ENCODE measurements around the gene MSTN.

MSTN gene

DNA sequence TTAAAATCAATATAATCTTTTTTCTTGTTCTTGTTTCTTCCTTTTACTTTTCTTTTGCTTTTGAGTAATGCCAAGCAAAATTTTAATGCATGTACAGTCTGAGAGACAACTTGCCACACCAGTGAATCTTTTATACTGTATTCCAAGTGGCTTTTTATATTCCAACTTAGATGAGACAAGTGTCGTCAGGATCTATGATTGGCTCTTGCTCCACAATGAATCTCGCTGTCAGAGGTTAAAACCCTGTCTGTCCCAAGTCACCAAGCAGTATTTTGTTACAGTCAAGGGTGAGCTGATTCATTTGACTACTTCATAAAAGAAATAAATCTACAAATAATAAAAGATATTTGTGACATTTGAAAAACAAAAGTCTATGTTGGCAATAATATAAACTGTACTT lies at the start of gene MSTN:
TSS of gene MSTN (minus strand) at position 129 of the 400 bp plus-strand sequence. CDS start 133 bp downstream, outside the sequence.
- DNase-seq = no peak

DNA sequence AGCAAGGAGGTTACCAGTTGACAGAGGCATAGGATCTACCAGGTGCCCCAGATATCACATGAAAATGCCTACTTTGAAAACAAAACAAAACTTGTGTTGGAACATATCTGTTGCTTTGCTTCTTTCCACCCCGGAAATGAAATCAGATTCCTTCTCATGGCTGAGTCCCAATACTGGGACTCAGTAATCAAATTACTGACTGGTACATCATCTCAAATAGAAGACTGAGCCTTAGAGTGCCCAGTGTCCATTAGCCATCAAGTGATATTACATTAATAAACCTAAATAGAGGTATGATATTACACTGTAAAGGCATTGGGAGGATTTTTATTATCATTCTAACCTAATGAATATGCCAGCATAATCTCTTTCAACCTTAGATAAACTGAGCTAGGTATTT lies 48.6 kb upstream of the MSTN start:
- DNase-seq = no peak

GRCh38 chr2:190110699-190111098 lies 48.2 kb upstream of the MSTN start:
- no peak for DNase-seq

DNA sequence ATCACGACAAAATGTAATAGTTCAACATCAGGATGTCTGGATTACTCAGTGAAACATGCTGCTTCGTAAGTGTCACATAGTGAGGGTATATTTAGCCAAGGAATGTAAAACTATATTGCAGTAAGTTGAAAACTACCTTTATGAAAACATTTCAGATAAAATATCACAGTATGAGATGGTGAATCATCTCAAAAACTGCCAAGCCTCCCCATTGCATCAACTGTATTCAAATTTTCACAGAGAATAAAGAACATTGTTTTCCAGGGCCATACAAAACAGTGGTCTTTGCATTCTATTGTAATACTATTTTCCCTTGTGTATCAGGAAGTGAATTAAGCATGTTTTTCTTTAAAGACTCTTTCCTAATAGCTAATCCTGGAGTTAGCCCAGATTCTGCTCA lies 47.6 kb upstream of the MSTN start:
- no peak for DNase-seq

- DNase-seq = no peak
Observed at GRCh38 chr2:190107409-190107808, 44.9 kb upstream of the MSTN start.

- no peak for DNase-seq
Observed at GRCh38 chr2:190106783-190107182, 44.3 kb upstream of the MSTN start.

GRCh38 chr2:190105554-190105953 lies 43.0 kb upstream of the MSTN start:
- no peak for DNase-seq

DNA sequence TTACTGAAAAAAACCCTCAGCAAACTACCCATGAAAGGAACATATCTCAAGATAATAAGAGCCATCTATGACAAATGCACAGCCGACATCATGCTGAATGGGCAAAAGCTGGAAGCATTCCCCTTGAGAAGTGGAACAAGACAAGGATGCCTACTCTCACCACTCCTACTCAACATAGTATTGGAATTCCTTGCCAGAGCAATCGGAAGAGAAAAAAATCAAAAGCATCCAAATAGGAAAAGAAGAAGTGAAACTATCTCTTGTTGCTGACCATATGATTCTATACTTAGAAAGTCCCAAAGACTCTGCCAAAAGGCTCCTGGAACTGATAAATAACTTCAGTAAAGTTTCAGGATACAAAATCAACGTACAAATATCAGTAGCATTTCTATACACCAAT lies 40.6 kb upstream of the MSTN start:
- DNase-seq = no peak

GRCh38 chr2:190099890-190100697 lies 37.6 kb upstream of the MSTN start:
- no peak for DNase-seq

GRCh38 chr2:190098851-190099250 lies 36.3 kb upstream of the MSTN start:
- DNase-seq = no peak

GRCh38 chr2:190097115-190097514 lies 34.6 kb upstream of the MSTN start:
- DNase-seq = no peak

DNA sequence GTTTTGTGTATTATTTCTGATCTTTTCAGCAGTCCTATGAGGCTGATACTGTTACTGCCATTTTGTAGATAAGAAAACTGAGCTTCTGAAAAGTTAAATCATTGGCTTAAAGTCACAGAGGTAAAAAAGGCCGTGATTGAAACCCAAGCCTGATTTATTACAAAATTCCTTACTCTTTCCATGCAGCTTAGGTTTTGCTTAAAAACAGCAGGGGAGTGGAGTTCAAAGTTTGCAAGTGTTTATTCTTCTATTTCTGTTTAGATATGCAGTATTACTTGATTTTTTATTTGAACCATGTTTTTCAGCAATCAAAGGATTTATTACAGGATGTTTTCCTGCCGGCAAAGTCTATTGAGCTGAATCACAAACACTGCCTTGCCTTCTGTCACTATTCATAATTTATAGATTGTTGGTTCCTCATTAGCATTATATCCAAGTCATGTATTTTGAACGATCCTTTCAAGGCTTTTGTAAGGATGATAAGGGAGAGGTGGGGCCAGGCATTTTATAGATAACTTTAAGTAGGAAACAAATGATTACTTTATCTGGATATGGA lies 31.9 kb upstream of the MSTN start:
- DNase-seq = no peak

- DNase-seq = no peak
Observed at GRCh38 chr2:190093793-190094192, 31.3 kb upstream of the MSTN start.

GRCh38 chr2:190090148-190090547 lies 27.6 kb upstream of the MSTN start:
- no peak for DNase-seq

- DNase-seq = peak; percentile 25 to 67
Observed at GRCh38 chr2:190088917-190089316, 26.4 kb upstream of the MSTN start.

- no peak for DNase-seq
Observed at GRCh38 chr2:190084704-190085103, 22.2 kb upstream of the MSTN start.

DNA sequence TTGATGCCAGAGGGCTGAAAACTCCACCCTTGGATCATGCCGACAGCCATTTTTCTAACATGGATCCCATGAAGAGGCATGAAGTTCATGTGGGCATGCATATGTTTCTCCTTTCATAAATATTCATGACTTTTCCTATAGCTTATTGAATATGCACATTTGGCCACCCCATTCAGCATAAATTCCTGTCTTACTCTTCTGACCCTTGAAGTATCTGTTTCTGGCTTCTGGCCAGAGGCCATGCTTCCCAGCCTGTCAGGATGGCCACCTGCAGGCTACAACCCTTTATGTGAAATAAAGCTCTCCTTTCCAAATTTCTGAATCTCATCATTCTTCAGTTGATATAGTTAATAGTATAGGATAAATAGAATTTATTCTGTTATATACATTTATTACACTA lies 19.6 kb upstream of the MSTN start:
- no peak for DNase-seq

DNA sequence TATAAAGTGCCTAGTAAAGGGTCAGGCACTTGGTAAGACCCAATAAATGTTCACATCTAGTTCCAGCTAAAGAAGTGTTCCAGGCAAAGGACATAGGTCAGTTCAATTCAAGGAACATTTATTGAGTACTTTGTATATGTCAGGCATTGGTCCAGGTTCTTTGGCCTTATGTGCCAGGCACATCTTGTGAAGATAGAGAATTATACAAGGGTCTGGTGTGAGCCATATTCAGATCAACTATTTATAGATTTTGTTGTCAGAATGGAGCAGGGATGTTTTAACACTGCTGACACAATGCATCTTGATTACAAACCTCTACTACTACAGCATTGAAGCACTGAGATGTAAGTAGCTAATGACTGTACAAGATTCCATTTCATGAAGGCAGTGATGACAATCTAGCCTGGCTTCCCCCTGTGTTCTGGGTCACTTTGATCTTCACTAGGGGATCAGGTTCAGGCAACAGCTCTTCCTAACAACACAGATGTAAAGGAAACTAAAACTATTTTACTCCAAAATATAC lies 18.1 kb upstream of the MSTN start:
- no peak for DNase-seq

- DNase-seq = no peak
Observed at GRCh38 chr2:190079160-190079559, 16.6 kb upstream of the MSTN start.

GRCh38 chr2:190075623-190076022 lies 13.1 kb upstream of the MSTN start:
- no peak for DNase-seq

GRCh38 chr2:190069936-190070696 lies 7.6 kb upstream of the MSTN start:
- peak in 1 of 2 donors; percentile 55 for DNase-seq

- DNase-seq = no peak
Observed at GRCh38 chr2:190068764-190069163, 6.2 kb upstream of the MSTN start.

- DNase-seq = no peak
Observed at GRCh38 chr2:190065839-190066238, 3.3 kb upstream of the MSTN start.

GRCh38 chr2:190063624-190064023 lies 1.1 kb upstream of the MSTN start:
- DNase-seq = no peak
